ENCODE measurements around the gene FAM20B. TPM values are rescaled to one million over a fixed set of nuclear protein-coding genes. Genes with fewer than 3 reads are reported as not detected.

Gene FAM20B
- total and polyA plus RNA-seq, 7 donors, result 22.5 to 55.2 (median 48.3) TPM

DNA sequence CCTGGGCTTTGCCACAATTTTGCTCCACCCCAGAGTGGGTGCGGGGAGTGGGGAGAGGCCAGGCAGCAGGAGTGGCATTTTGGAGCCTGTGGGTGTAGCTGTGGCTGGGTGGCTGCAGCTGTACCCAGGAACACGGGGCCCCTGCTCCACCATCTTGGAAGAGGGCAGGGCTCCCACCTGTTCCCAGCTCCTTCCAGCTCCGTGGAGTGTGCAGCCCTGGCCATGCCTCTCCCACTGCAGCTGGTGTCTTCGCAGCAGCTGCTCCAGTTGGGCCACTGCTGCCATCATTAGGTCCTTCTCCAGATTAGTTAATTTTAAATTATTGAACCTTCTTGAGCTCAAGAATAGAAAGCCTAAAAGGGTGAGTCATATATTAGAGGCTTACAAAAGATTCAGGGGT lies 17.6 kb downstream of the FAM20B start:
- intact Hi-C loops (cut with DNase I), result no loop called here
- peak in 3 of 4 donors; percentile 22 to 37 (median 24) for ATAC-seq
- DNase-seq, result no peak
- Histone ChIP-seq H3K4me1 (peaks cover 26% of the 10 kb centered on the region), H3K27me3 (ENCODE audit: insufficient read depth in 3 of 3, low read length in 2 of 3) (no peaks in the 10 kb centered on the region), H3K9me3 (no peaks in the 10 kb centered on the region), H3K4me3 (no peak overlapping the region), H3K27ac (no peak overlapping the region), H3K36me3 (ENCODE audit: insufficient read depth in 1 of 2, low read depth in 1 of 2) (no peaks in the 10 kb centered on the region)
- 60 to 75% (median 62%) methylated on average over 4 of the region's 4 CpGs for WGBS, 3 donors
- TF ChIP-seq, protein P1, sequence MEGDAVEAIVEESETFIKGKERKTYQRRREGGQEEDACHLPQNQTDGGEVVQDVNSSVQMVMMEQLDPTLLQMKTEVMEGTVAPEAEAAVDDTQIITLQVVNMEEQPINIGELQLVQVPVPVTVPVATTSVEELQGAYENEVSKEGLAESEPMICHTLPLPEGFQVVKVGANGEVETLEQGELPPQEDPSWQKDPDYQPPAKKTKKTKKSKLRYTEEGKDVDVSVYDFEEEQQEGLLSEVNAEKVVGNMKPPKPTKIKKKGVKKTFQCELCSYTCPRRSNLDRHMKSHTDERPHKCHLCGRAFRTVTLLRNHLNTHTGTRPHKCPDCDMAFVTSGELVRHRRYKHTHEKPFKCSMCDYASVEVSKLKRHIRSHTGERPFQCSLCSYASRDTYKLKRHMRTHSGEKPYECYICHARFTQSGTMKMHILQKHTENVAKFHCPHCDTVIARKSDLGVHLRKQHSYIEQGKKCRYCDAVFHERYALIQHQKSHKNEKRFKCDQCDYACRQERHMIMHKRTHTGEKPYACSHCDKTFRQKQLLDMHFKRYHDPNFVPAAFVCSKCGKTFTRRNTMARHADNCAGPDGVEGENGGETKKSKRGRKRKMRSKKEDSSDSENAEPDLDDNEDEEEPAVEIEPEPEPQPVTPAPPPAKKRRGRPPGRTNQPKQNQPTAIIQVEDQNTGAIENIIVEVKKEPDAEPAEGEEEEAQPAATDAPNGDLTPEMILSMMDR (IDR thresholded peaks at IDR 0.05), result no peak

DNA sequence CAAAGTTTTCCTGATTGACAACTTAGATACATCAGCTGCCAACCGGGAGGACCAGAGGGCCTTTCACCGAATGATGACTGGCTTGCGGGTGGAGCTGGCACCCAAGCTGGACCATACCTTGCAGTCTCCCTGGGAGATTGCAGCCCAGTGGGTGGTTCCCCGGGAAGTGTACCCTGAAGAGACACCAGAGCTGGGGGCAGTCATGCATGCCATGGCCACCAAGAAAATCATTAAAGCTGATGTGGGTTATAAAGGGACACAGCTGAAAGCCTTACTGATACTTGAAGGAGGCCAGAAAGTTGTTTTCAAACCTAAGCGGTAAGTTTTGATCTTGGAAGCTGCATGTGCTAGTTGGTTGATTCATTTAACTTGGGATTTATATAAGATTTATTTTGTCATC lies 18.2 kb downstream of the FAM20B start:
- no peak for ATAC-seq

DNA sequence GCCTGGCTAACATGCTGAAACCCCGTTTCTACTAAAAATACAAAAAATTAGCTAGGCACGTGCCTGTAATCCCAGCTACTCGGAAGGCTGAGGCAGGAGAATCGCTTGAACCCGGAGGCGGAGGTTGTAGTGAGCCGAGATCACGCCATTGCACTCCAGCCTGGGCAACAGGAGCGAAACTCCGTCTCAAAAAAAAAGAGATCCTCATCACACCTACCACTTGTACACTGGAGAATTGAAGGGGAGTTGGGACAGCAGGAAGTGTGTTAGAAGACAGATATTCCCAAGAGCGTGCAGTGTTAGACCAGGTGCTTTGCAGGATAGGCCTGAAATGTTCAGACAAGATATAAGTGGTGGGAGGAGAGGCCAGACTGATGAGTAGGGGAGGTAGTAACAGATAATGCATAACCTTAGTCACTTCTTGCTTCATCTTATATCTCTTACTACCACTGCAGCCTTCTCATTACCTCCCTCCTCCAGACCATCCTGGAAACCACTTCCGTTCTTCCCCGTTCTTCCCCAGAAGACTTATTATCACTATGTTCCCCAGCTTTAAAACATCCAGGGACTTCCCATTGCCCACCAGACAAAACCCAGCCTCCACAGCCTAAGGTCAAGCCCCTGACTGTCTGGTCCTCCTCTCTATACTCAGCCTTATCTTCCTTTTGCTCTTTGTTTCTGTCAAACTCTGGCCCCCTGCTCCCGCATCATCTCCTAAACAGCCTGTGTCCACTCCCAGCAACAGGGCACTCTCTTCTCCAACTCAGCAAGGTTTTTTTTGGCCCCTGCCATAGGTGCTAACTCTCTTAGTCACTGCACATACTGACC lies 21.3 kb downstream of the FAM20B start:
- no peaks in the 10 kb centered on the region for H3K9me3 ChIP-seq
- no peaks in the 10 kb centered on the region for H3K27me3 ChIP-seq (ENCODE audit: insufficient read depth in 3 of 3, low read length in 2 of 3)
- intact Hi-C loops (cut with DNase I), result no loop called here
- peaks cover 0 to 17% of the 10 kb centered on the region in 2 donors for H3K36me3 ChIP-seq (ENCODE audit: insufficient read depth in 1 of 2, low read depth in 1 of 2)
- TF ChIP-seq, protein P1 (IDR thresholded peaks at IDR 0.05), result no peak
- peaks cover 19% of the 10 kb centered on the region for H3K4me1 ChIP-seq
- no peak for DNase-seq
- 94 to 96% (median 94%) methylated on average over 14 of the region's 14 CpGs for WGBS, 3 donors
- peak overlapping the region; percentile 10 for H3K27ac ChIP-seq
- peak; percentile 59 to 84 (median 78) for ATAC-seq
- no peak overlapping the region for H3K4me3 ChIP-seq

More for the DNA sequence above, 18.2 kb downstream of the FAM20B start:
- H3K9me3 ChIP-seq, result no peaks in the 10 kb centered on the region
- intact Hi-C loops (cut with DNase I), result no loop called here
- TF ChIP-seq, protein P1 (IDR thresholded peaks at IDR 0.05), result no peak
- no peak overlapping the region for H3K4me3 ChIP-seq
- no peak for DNase-seq
- 97 to 99% (median 98%) methylated on average over 5 of the region's 5 CpGs for WGBS, 3 donors
- peaks cover 22% of the 10 kb centered on the region for H3K4me1 ChIP-seq
- H3K27ac ChIP-seq, result no peak overlapping the region
- H3K27me3 ChIP-seq (ENCODE audit: insufficient read depth in 3 of 3, low read length in 2 of 3), result no peaks in the 10 kb centered on the region
- no peaks in the 10 kb centered on the region for H3K36me3 ChIP-seq (ENCODE audit: insufficient read depth in 1 of 2, low read depth in 1 of 2)

DNA sequence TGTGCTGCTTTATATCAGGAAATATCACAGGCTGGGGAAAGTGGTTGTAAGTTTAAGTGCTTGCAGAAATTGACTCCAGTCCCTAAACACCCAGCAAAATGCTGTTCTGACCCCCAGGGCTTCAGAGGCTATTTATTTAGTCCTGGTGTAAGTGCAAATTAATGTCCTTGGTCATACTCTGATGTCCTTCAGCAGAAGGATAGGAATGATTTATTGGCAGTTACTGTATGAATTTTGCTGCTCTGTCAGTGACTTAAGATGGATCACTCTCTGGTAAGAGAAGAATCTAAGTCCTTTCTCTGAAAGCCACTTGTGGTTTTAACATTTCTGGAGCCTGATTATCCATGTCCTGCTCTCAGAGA lies 21.9 kb downstream of the FAM20B start:
- H3K27ac ChIP-seq, result peak overlapping the region; percentile 10
- ATAC-seq, result peak; percentile 43 to 56 (median 44)
- intact Hi-C loops (cut with DNase I), result no loop called here

More for the DNA sequence above, 21.9 kb downstream of the FAM20B start:
- Histone ChIP-seq H3K4me3 (no peak overlapping the region), H3K4me1 (peaks cover 19% of the 10 kb centered on the region), H3K9me3 (no peaks in the 10 kb centered on the region), H3K27me3 (ENCODE audit: insufficient read depth in 3 of 3, low read length in 2 of 3) (no peaks in the 10 kb centered on the region), H3K36me3 (ENCODE audit: insufficient read depth in 1 of 2, low read depth in 1 of 2) (peaks cover 0 to 17% of the 10 kb centered on the region in 2 donors)
- TF ChIP-seq, protein P1 (IDR thresholded peaks at IDR 0.05), result no peak
- DNase-seq, result no peak
